ENCODE results near the gene ARHGDIB.
A peak's percentile ranks its signal among the peaks of the same experiment; 100 is the strongest.

Gene ARHGDIB

GRCh38 chr12:14956024-14956891 lies 5.1 kb downstream of the ARHGDIB start:
- DNase-seq (ENCODE audit: low read depth): peak; percentile 29

- DNase-seq (ENCODE audit: low read depth): no peak
These were observed 7.1 kb downstream of the ARHGDIB start for GRCh38 chr12:14954269-14954668.

- no peak for DNase-seq (ENCODE audit: low read depth)
These were observed 7.6 kb downstream of the ARHGDIB start for GRCh38 chr12:14953752-14954151.

GRCh38 chr12:14952299-14952921 lies 9.0 kb downstream of the ARHGDIB start:
- no peak for DNase-seq (ENCODE audit: low read depth)

GRCh38 chr12:14951851-14952250 lies 9.6 kb downstream of the ARHGDIB start:
- DNase-seq (ENCODE audit: low read depth): no peak

- no peak for DNase-seq (ENCODE audit: low read depth)
These were observed 10.2 kb downstream of the ARHGDIB start for GRCh38 chr12:14950982-14951746.

- no peak for DNase-seq (ENCODE audit: low read depth)
These were observed 11.0 kb downstream of the ARHGDIB start for GRCh38 chr12:14950421-14950820.

- DNase-seq (ENCODE audit: low read depth): no peak
These were observed 11.8 kb downstream of the ARHGDIB start for GRCh38 chr12:14949631-14950030.

- DNase-seq (ENCODE audit: low read depth): no peak
These were observed 12.7 kb downstream of the ARHGDIB start for GRCh38 chr12:14948672-14949071.

GRCh38 chr12:14946861-14947260 lies 14.5 kb downstream of the ARHGDIB start:
- DNase-seq (ENCODE audit: low read depth): no peak

GRCh38 chr12:14946162-14946561 lies 15.2 kb downstream of the ARHGDIB start:
- no peak for DNase-seq (ENCODE audit: low read depth)

GRCh38 chr12:14942196-14942931 lies 19.0 kb downstream of the ARHGDIB start:
- DNase-seq (ENCODE audit: low read depth): no peak

- no peak for DNase-seq (ENCODE audit: low read depth)
These were observed 20.0 kb downstream of the ARHGDIB start for GRCh38 chr12:14941369-14941768.

GRCh38 chr12:14938301-14938700 lies 23.1 kb downstream of the ARHGDIB start, which contains the start of gene ERP27:
ERP27 (minus strand) TSS chr12:14938537; CDS start chr12:14938508, 29 bp downstream.
- no peak for DNase-seq (ENCODE audit: low read depth)

GRCh38 chr12:14937689-14938088 lies 23.7 kb downstream of the ARHGDIB start:
- DNase-seq (ENCODE audit: low read depth): no peak

GRCh38 chr12:14937014-14937413 lies 24.4 kb downstream of the ARHGDIB start:
- DNase-seq (ENCODE audit: low read depth): no peak

- no peak for DNase-seq (ENCODE audit: low read depth)
These were observed 25.1 kb downstream of the ARHGDIB start for GRCh38 chr12:14936224-14936861.

- DNase-seq (ENCODE audit: low read depth): no peak
These were observed 26.4 kb downstream of the ARHGDIB start for GRCh38 chr12:14935031-14935430.

GRCh38 chr12:14934511-14934910 lies 26.9 kb downstream of the ARHGDIB start:
- no peak for DNase-seq (ENCODE audit: low read depth)

GRCh38 chr12:14931791-14932560 lies 29.4 kb downstream of the ARHGDIB start:
- no peak for DNase-seq (ENCODE audit: low read depth)

GRCh38 chr12:14931359-14931758 lies 30.0 kb downstream of the ARHGDIB start:
- no peak for DNase-seq (ENCODE audit: low read depth)

Data from stimulated activated CD8-positive, alpha-beta memory T cell treated with anti-CD3 and anti-CD28 coated beads, Interleukin-4, amount 100 ng/mL, for 24 hours (primary cell).